Natural killer cell treated with Interleukin-12 subunit alpha and Interleukin-12 subunit beta and Interleukin-15 and Interleukin-18, amount 100 ng/mL, for 72 hours (primary cell): Measurements from ENCODE around the gene TCF19. TPM values are rescaled to one million over a fixed set of nuclear protein-coding genes. Genes with fewer than 3 reads are reported as not detected.
A peak's percentile ranks its signal among the peaks of the same experiment; 100 is the strongest.

Experiments
- ATAC-seq, 2 donors: fragments of 150-1000 bp; cut with Tn5 transposase in 1 of 2; sonication (Bioruptor Pico), chemical (Tn5 transposase) in 1 of 2; 2 replicates each; pipeline ENCODE4 v1.10.0; 2021
- DNase-seq: peaks from one replicate; pipeline ENCODE4 v3.0.0; 2022; ENCODE audit warnings: low spot score
- H3K27ac Mint-ChIP-seq, 2 donors: 1 replicate in 1 of 2; 2 replicates in 1 of 2; pipeline ENCODE4 v1.8.0; 2022; ENCODE audit warnings: mixed read lengths in 2 of 2, mild to moderate bottlenecking in 1 of 2, moderate library complexity in 1 of 2
- H3K27me3 Mint-ChIP-seq, 2 donors: 1 replicate in 1 of 2; 2 replicates in 1 of 2; pipeline ENCODE4 v1.8.0; 2022; ENCODE audit warnings: mixed read lengths in 2 of 2
- H3K36me3 Mint-ChIP-seq: one replicate; pipeline ENCODE4 v1.8.0; 2022; ENCODE audit warnings: mixed read lengths
- H3K4me1 Mint-ChIP-seq, 2 donors: 1 replicate in 1 of 2; 2 replicates in 1 of 2; pipeline ENCODE4 v1.8.0; 2022; ENCODE audit warnings: low read depth in 2 of 2, mixed read lengths in 2 of 2, mild to moderate bottlenecking in 1 of 2
- H3K4me3 Mint-ChIP-seq: one replicate; pipeline ENCODE4 v1.8.0; 2022; ENCODE audit warnings: mixed read lengths
- H3K9me3 Mint-ChIP-seq: 2 replicates; pipeline ENCODE4 v1.8.0; 2022; ENCODE audit warnings: mixed read lengths
- total RNA-seq, 2 donors: library from RNA; stranded (reverse); gene quantifications; one replicate each; pipeline ENCODE4 v1.2.3, GENCODE V29; 2022

TCF19 gene
- total RNA-seq, 2 donors from 2014 or later: 59.0 to 96.5 TPM

DNA sequence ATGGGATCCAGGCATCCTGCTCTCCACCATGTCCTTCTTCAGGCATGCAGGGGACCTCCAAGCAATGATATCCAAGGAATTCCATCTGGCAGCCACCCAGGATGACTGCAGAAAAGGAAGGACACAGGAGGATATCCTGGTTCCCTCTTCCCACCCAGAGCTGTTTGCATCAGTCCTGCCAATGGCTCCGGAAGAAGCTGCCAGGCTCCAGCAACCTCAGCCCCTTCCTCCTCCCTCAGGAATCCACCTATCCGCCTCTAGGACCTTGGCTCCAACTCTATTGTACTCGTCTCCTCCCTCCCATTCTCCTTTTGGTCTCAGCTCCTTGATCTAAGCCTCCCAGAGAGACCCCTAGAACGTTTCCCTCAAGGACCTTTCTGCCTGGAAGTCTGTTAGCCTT, 18.8 kb upstream of the TCF19 start:
- Mint-ChIP-seq H3K4me1 (peaks cover 5 to 6% of the 10 kb centered on the region in 2 donors), H3K4me3 (no peak overlapping the region), H3K27ac (no peak overlapping the region), H3K27me3 (peaks cover 0 to 4% of the 10 kb centered on the region in 2 donors), H3K9me3 (no peaks in the 10 kb centered on the region), H3K36me3 (no peaks in the 10 kb centered on the region)
- no peak for ATAC-seq
- DNase-seq: no peak

- Mint-ChIP-seq H3K27me3 (peaks cover 0 to 4% of the 10 kb centered on the region in 2 donors), H3K36me3 (no peaks in the 10 kb centered on the region)
- no peak for DNase-seq
These were observed 17.7 kb upstream of the TCF19 start for GRCh38 chr6:31140643-31141042.

GRCh38 chr6:31142361-31142761, 16.0 kb upstream of the TCF19 start:
- Mint-ChIP-seq H3K4me3 (no peak overlapping the region), H3K36me3 (no peaks in the 10 kb centered on the region), H3K27me3 (peaks cover 0 to 4% of the 10 kb centered on the region in 2 donors), H3K4me1 (peaks cover 5% of the 10 kb centered on the region in 2 donors), H3K9me3 (no peaks in the 10 kb centered on the region), H3K27ac (no peak overlapping the region)
- no peak for ATAC-seq
- no peak for DNase-seq

More at GRCh38 chr6:31140643-31141042, 17.7 kb upstream of the TCF19 start:
- no peak for ATAC-seq
- H3K4me1 Mint-ChIP-seq: peaks cover 5 to 6% of the 10 kb centered on the region in 2 donors
- H3K4me3 Mint-ChIP-seq: no peak overlapping the region
- no peaks in the 10 kb centered on the region for H3K9me3 Mint-ChIP-seq
- H3K27ac Mint-ChIP-seq: no peak overlapping the region

DNA sequence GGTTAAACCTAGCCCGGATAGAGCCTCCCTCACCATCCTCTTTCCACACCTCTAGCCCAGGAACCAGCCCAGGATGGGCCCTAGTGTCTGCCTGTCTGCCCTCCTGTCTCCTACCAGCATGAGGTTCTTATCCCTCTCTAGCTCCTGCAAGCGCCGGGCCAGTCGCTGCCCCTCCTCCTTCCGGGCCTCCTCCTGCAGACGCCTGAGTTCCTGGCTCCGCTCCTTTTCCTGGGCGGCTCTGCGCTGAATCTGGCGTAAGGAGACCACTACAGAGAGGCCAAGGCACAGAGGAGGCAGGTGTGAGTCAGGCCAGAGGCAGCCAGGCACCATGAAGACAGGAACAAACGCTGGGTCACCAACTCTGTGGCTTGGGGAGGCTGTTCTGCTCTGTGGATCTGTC, 15.2 kb upstream of the TCF19 start:
- no peaks in the 10 kb centered on the region for H3K36me3 Mint-ChIP-seq
- H3K27ac Mint-ChIP-seq: no peak overlapping the region
- no peaks in the 10 kb centered on the region for H3K27me3 Mint-ChIP-seq
- DNase-seq (no peak), ATAC-seq (no peak)
- H3K4me3 Mint-ChIP-seq: no peak overlapping the region
- no peaks in the 10 kb centered on the region for H3K9me3 Mint-ChIP-seq
- no peaks in the 10 kb centered on the region for H3K4me1 Mint-ChIP-seq

- no peak for DNase-seq
- H3K27me3 Mint-ChIP-seq: no peaks in the 10 kb centered on the region
- no peak overlapping the region for H3K27ac Mint-ChIP-seq
- no peak overlapping the region for H3K4me3 Mint-ChIP-seq
- no peaks in the 10 kb centered on the region for H3K9me3 Mint-ChIP-seq
- H3K36me3 Mint-ChIP-seq: no peaks in the 10 kb centered on the region
- no peaks in the 10 kb centered on the region for H3K4me1 Mint-ChIP-seq
- no peak for ATAC-seq
These were observed 14.0 kb upstream of the TCF19 start for GRCh38 chr6:31144296-31144969.

- ATAC-seq: no peak
- Mint-ChIP-seq H3K27ac (no peak overlapping the region), H3K27me3 (no peaks in the 10 kb centered on the region), H3K4me3 (no peak overlapping the region), H3K4me1 (no peaks in the 10 kb centered on the region), H3K9me3 (no peaks in the 10 kb centered on the region), H3K36me3 (no peaks in the 10 kb centered on the region)
- DNase-seq: no peak
These were observed 13.4 kb upstream of the TCF19 start for GRCh38 chr6:31144970-31145340.

GRCh38 chr6:31145386-31145785, 13.0 kb upstream of the TCF19 start:
- no peak for DNase-seq
- Mint-ChIP-seq H3K9me3 (no peaks in the 10 kb centered on the region), H3K4me3 (no peak overlapping the region), H3K4me1 (no peaks in the 10 kb centered on the region), H3K27me3 (no peaks in the 10 kb centered on the region), H3K36me3 (no peaks in the 10 kb centered on the region), H3K27ac (no peak overlapping the region)
- no peak for ATAC-seq

DNA sequence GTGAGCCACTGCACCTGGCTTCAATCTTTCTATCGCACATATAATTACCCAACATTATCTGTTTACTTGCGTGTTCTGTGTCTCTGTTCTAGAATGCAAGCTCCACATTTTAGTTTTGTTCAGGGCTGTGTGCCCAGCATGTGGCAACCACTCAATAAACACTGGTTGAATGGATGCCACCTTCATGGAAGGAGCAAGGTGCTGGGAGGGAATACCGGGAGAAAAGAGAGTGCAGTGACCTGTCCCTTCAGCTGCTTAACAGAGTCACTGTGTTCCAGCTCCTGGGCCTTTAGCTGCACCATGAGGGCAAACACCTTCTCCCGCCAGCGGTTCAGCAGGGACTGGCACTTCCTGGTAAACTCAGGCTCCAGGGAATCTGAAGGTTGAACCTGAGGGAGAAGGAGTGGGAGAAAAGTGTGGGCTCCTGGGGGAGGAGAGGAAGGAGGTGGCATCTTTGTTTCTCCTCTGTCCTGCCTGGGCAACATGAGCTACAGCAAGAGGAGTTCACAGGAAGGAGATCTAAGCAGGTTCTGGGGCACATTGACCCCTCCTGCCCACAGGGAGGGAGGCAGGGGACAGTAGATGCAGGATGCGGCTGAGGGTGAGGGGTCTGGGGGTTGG, 8.5 kb upstream of the TCF19 start:
- no peak overlapping the region for H3K27ac Mint-ChIP-seq
- no peak for DNase-seq
- H3K4me1 Mint-ChIP-seq: no peaks in the 10 kb centered on the region
- H3K27me3 Mint-ChIP-seq: no peaks in the 10 kb centered on the region
- no peaks in the 10 kb centered on the region for H3K36me3 Mint-ChIP-seq
- H3K9me3 Mint-ChIP-seq: no peaks in the 10 kb centered on the region
- ATAC-seq: no peak
- H3K4me3 Mint-ChIP-seq: no peak overlapping the region

GRCh38 chr6:31152781-31153180, 5.6 kb upstream of the TCF19 start:
- ATAC-seq (no peak), DNase-seq (no peak)
- no peaks in the 10 kb centered on the region for H3K27me3 Mint-ChIP-seq
- H3K4me1 Mint-ChIP-seq: peaks cover 7 to 8% of the 10 kb centered on the region in 2 donors
- no peaks in the 10 kb centered on the region for H3K36me3 Mint-ChIP-seq
- H3K4me3 Mint-ChIP-seq: no peak overlapping the region
- H3K9me3 Mint-ChIP-seq: no peaks in the 10 kb centered on the region
- H3K27ac Mint-ChIP-seq: no peak overlapping the region

GRCh38 chr6:31154436-31154835, 4.0 kb upstream of the TCF19 start:
- no peak overlapping the region for H3K4me3 Mint-ChIP-seq
- H3K27ac Mint-ChIP-seq: no peak overlapping the region
- no peak for DNase-seq
- peaks cover 11 to 18% of the 10 kb centered on the region in 2 donors for H3K4me1 Mint-ChIP-seq
- no peak for ATAC-seq
- no peaks in the 10 kb centered on the region for H3K9me3 Mint-ChIP-seq
- H3K36me3 Mint-ChIP-seq: no peaks in the 10 kb centered on the region
- no peaks in the 10 kb centered on the region for H3K27me3 Mint-ChIP-seq

DNA sequence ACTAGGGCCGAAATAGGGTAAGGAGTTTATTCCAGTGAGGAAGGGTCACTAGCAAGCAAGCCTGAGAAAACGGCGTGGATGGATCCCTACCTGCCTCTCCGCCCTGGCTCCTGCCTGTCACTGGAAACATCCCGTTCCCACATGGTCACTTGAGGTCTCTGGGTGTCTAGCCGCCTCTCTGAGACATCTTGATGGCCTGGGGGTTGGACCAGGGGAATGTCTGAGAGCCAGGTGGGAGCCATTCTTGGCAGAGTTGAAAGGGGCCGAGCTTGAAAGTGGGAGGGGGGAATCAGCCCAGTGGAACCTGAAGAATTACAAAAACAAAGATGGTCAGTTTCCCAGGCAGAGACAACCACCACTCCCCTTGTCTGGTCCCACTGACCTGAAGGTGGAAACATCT, 1.7 kb upstream of the TCF19 start:
- H3K27ac Mint-ChIP-seq: peak overlapping the region in 1 of 2 donors; percentile 91
- peaks cover 11 to 23% of the 10 kb centered on the region in 2 donors for H3K4me1 Mint-ChIP-seq
- no peaks in the 10 kb centered on the region for H3K27me3 Mint-ChIP-seq
- no peaks in the 10 kb centered on the region for H3K36me3 Mint-ChIP-seq
- H3K9me3 Mint-ChIP-seq: no peaks in the 10 kb centered on the region
- DNase-seq (no peak), ATAC-seq (no peak)
- H3K4me3 Mint-ChIP-seq: peak overlapping the region; percentile 84

DNA sequence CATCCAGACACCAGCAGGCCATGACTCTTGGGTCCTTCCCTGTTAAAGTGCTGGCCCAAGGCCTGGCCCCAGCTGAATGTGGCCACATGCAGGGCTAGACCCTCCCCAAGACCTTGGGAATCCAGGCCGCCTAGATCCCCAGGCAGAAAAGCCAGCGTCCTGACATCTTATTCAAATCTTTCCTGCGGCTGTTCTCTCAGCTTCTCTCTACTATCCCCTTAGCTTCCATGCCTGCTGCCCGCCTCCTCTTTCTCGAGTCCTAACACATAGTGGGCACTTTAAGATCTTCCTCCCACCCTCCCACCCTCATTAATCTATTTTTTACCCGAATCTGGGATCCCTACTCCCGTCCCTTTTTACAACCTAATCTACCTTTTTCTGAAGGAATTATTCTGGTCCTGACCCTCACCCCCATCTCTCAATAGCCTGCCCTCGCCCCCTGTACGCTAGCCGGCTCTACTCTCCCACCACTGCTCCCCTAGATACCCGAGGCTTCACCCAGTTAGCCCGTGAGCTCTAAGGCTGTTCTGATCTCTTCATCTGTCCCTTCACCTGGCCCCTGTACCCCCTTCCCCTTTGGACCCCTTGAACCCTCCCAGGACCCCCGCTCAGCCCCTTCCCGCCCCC, 763 bp upstream of the TCF19 start, which contains the start of gene CCHCR1:
CCHCR1 (minus strand) TSS at position 290 of the 627 bp plus-strand sequence; CDS start at position 88, 202 bp downstream.
- peaks cover 11 to 26% of the 10 kb centered on the region in 2 donors for H3K4me1 Mint-ChIP-seq
- no peaks in the 10 kb centered on the region for H3K9me3 Mint-ChIP-seq
- peak within 1 kb of the TSS; percentile 84 for H3K4me3 Mint-ChIP-seq
- H3K36me3 Mint-ChIP-seq: no peaks in the 10 kb centered on the region
- DNase-seq (no peak), ATAC-seq (peak in 1 of 2 donors; percentile 11)
- no peaks in the 10 kb centered on the region for H3K27me3 Mint-ChIP-seq
- H3K27ac Mint-ChIP-seq: peak within 1 kb of the TSS; percentile 39 to 91

GRCh38 chr6:31158863-31159855, 770 bp downstream of the TCF19 start:
- Mint-ChIP-seq H3K27me3 (no peaks in the 10 kb centered on the region), H3K4me3 (peak overlapping the region; percentile 84), H3K9me3 (no peaks in the 10 kb centered on the region), H3K27ac (peak overlapping the region; percentile 39 to 91), H3K36me3 (peaks cover 9% of the 10 kb centered on the region), H3K4me1 (peaks cover 11 to 26% of the 10 kb centered on the region in 2 donors)
- DNase-seq: no peak
- ATAC-seq: peak in 1 of 2 donors; percentile 29
